GM12801 (cell line): ENCODE data around the gene ELOVL2.

ENCODE experiments used
- TF ChIP-seq, protein P1 (sequence below): IDR thresholded peaks from one replicate; pipeline ENCODE4 v1.5.1; 2011; ENCODE audit warnings: control low read depth; ENCODE audit not compliant: insufficient read length; ENCODE audit errors: extremely low read depth

ELOVL2 gene

DNA sequence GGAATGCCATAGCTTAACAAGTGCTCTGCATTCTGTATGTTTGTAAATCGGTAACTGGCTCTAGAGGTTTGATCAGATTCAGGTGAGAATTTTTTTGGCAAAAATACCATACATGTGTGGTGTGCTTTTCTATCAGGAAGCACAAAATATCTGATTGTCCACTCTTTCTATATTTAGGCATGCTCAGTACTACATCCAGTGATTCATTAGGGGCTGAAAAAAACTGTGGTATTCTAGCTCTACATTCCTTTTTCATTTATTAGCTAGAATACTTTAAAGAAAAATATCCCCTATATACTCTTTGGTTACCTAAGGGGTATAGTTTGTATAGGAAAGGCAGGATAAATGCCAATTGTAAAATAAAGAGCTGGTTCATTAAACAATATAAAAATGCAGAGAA lies 10.6 kb upstream of the ELOVL2 start:
- TF ChIP-seq, protein P1, sequence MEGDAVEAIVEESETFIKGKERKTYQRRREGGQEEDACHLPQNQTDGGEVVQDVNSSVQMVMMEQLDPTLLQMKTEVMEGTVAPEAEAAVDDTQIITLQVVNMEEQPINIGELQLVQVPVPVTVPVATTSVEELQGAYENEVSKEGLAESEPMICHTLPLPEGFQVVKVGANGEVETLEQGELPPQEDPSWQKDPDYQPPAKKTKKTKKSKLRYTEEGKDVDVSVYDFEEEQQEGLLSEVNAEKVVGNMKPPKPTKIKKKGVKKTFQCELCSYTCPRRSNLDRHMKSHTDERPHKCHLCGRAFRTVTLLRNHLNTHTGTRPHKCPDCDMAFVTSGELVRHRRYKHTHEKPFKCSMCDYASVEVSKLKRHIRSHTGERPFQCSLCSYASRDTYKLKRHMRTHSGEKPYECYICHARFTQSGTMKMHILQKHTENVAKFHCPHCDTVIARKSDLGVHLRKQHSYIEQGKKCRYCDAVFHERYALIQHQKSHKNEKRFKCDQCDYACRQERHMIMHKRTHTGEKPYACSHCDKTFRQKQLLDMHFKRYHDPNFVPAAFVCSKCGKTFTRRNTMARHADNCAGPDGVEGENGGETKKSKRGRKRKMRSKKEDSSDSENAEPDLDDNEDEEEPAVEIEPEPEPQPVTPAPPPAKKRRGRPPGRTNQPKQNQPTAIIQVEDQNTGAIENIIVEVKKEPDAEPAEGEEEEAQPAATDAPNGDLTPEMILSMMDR = no peak

DNA sequence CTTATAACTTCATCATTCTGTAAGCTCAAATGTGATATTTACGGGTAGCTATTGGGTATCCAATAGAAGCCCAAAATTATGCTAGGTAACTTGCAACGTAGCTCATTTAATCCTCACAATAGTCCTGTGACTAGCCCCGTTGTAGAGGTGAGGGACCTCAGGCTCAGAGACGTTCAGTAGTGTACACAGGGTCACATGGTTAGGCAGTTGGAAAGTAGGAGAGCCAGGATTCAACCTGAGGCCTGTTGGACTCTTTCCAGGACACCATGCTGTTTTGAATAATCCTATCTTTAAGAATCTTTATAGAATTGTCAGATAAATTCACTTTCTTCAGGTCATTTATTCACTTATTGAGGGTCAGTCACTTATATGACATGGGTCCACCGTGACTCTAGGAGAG lies 9.2 kb upstream of the ELOVL2 start:
- TF ChIP-seq, protein P1 = no peak

DNA sequence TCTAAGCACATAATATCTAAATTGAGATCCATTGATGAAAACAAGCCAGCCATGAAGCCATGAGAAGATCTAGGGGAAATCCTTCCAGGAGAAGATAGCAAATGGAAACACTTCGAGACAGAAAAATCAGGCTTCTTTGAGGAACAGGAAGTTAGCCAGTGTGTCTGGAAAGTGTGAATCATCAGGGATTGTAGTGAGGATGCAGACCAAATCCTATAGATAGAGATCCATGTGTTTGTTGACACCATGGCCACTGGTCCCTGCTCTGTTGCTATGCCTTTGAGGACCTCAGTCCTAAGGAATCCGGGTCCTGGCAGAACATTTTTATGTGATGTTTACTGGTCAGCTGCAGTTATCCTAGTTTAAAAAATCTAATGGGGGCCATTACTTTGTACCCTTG lies 6.6 kb upstream of the ELOVL2 start:
- TF ChIP-seq, protein P1 = no peak

DNA sequence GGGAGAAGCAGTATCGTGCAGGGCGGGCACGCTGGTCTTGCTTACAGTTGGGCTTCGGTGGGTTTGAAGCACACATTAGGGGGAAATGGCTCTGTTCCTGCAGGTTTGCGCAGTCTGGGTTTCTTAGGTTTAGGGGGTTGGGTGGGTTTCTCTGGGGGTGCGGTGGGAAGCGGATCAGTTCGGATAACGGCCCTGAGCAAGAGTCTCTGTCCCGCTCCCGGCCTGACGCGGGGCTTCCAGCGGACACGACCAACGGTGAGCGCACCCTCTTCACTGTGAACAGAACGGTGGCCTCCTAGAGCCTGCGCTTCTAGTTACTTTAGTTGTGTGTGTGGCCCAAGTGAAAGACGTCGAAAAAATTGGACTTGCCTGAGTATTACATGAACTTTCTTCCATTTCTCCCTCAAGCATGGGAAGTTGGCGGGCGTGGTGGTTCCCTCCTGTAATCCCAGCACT lies 635 bp upstream of the ELOVL2 start:
- TF ChIP-seq, protein P1 = no peak

DNA sequence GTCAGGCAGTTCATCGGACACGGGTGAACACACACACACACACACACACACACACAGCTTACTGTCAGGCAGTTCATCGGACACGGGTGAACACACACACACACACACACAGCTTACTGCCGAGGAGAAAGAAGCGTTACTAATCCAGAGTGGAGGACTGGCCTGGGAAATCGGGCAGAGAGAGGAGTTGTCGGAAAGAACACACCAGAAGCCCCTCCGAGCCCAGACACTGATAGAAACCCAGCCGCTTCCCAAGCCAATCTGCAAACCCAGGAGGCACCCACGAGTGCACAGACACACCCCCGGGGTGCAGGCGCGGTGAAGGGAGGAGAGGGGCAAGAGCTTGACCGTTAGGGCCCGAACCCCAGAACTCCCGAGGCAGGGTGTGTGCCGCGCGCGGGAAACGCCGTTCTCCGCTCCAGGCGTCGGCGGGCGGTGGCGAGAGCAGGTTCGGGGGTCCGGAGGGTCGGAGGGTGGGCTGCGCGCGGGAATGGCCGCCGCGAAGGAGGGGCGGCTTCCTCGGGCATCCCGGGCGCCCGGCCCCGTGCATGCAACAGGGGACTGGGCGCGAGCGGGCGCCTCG lies 636 bp downstream of the ELOVL2 start:
- TF ChIP-seq, protein P1 = no peak

DNA sequence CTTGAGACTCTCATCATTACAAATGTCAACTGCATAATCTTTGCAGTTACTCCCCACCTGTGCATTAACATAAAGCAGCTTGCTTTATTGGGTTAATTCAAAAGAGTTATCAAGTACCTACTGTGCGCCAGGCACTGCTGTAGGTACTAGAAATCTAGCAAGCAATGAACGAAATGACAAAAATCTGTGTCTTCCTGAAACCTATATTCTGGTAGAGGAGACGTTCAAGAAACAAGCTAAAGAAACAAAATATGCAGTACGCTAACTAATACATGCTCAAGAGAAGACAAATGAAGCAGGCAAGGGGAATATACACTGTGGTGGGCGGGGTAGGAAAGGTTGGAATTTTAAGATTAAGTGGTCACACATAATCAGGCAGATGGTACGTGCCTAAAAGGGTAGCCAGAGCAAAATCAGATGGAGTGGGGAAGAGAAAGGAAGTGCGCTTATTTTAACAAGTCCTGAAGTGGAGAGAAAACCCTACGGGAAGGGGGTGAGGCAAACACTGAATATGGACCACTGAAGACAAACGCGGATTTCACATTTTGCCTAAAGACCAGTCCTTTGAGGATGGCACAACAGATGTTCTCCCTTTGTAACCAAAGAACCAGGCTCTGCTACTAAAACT lies 1.2 kb downstream of the ELOVL2 start:
- TF ChIP-seq, protein P1 = no peak

DNA sequence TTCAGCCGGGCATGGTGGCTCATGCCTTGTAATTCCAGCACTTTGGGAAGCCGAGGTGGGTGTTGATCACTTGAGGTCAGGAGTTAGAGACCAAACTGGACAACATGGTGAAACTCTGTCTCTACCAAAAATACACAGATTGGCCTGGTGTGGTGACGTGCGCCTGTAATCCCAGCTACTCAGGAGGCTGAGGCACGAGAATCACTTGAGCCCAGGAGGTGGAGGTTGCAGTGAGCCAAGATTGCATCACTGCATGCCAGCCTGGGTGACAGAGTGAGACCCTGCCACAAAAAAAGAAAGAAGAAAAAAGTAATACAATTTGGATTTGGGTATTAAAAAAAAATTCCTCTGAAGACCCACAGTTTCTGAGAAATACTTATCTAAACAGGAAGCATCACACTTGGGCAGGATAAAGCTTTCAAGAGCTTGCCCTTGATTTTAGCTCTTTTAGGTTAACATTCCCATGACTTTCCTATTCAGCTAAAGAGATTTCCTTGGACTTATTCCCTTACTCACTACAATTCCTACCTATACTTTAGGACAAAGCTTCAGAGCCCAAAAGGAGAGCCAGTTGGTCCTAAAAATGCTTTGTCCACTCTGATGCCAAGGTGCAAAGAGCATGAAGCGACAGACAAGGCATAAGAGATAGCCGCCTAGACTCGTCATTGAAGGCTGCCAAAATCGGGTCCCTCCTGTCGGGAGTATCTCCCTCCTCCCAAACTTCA lies 1.9 kb downstream of the ELOVL2 start:
- TF ChIP-seq, protein P1 = no peak
